ENCODE results near the gene GYS1. TPM values are rescaled to one million over a fixed set of nuclear protein-coding genes. Genes with fewer than 3 reads are reported as not detected.

Gene GYS1
- total and polyA plus RNA-seq, 4 donors: 2.6 to 8.7 (median 6.3) TPM

- Histone ChIP-seq H3K9ac (ENCODE audit: low read depth in 1 of 2, low read length in 2 of 2) (no peak overlapping the region), H3K9me3 (ENCODE audit: control insufficient read depth in 4 of 4, low read length in 3 of 4) (no peaks in the 10 kb centered on the region), H3K36me3 (ENCODE audit: control insufficient read depth in 4 of 4, insufficient read depth in 3 of 4, low read depth in 1 of 4, low read length in 3 of 4) (peaks cover 6 to 62% (median 19%) of the 10 kb centered on the region in 4 donors), H3K4me3 (ENCODE audit: low read depth in 1 of 3, low read length in 3 of 3) (no peak overlapping the region), H3K4me1 (ENCODE audit: control insufficient read depth in 4 of 4, insufficient read depth in 4 of 4, low read length in 3 of 4) (no peaks in the 10 kb centered on the region), H3K27me3 (ENCODE audit: control insufficient read depth in 4 of 4, insufficient read depth in 4 of 4, low read length in 3 of 4) (no peaks in the 10 kb centered on the region), H3K27ac (ENCODE audit: low read depth in 1 of 2, low read length in 2 of 2) (no peak overlapping the region)
- WGBS: 92% methylated on average over 18 of the region's 18 CpGs
- no peak for DNase-seq (ENCODE audit: low spot score)
- TF ChIP-seq HNF4A (conservative IDR thresholded peaks at IDR 0.05) (no peak), FOXA1 (IDR thresholded peaks at IDR 0.05) (no peak), REST (IDR thresholded peaks at IDR 0.05) (no peak), RAD21 (IDR thresholded peaks at IDR 0.05) (no peak), SP1 (IDR thresholded peaks at IDR 0.05) (no peak), ATF3 (IDR thresholded peaks at IDR 0.05) (no peak), YY1 (IDR thresholded peaks at IDR 0.05) (no peak), EGR1 (IDR thresholded peaks at IDR 0.05; ENCODE audit: low read depth in 2 of 2) (no peak), HNF4G (IDR thresholded peaks at IDR 0.05) (no peak), NR2F2 (IDR thresholded peaks at IDR 0.05) (no peak), FOXA2 (IDR thresholded peaks at IDR 0.05) (no peak), ZBTB33 (IDR thresholded peaks at IDR 0.05) (no peak), JUND (IDR thresholded peaks at IDR 0.05) (no peak), TAF1 (conservative IDR thresholded peaks at IDR 0.05) (no peak), RXRA (IDR thresholded peaks at IDR 0.05) (no peak), MAX (IDR thresholded peaks at IDR 0.05) (no peak)
Measured at GRCh38 chr19:49010453-49010852, 17.3 kb upstream of the GYS1 start.

- H3K4me3 ChIP-seq (ENCODE audit: low read depth in 1 of 3, low read length in 3 of 3): no peak overlapping the region
- H3K27me3 ChIP-seq (ENCODE audit: control insufficient read depth in 4 of 4, insufficient read depth in 4 of 4, low read length in 3 of 4): no peaks in the 10 kb centered on the region
- no peak overlapping the region for H3K27ac ChIP-seq (ENCODE audit: low read depth in 1 of 2, low read length in 2 of 2)
- no peak for TF ChIP-seq ATF3 (IDR thresholded peaks at IDR 0.05)
- no peak for TF ChIP-seq ZBTB33 (IDR thresholded peaks at IDR 0.05)
- WGBS: 96% methylated on average over 18 of the region's 18 CpGs
- H3K9me3 ChIP-seq (ENCODE audit: control insufficient read depth in 4 of 4, low read length in 3 of 4): no peaks in the 10 kb centered on the region
- no peaks in the 10 kb centered on the region for H3K4me1 ChIP-seq (ENCODE audit: control insufficient read depth in 4 of 4, insufficient read depth in 4 of 4, low read length in 3 of 4)
- DNase-seq (ENCODE audit: low spot score): no peak
- no peak overlapping the region for H3K9ac ChIP-seq (ENCODE audit: low read depth in 1 of 2, low read length in 2 of 2)
- peaks cover 10 to 60% (median 23%) of the 10 kb centered on the region in 4 donors for H3K36me3 ChIP-seq (ENCODE audit: control insufficient read depth in 4 of 4, insufficient read depth in 3 of 4, low read depth in 1 of 4, low read length in 3 of 4)
Measured at GRCh38 chr19:49009828-49010227, 16.7 kb upstream of the GYS1 start.

All from liver (tissue), 9 donors.